GM19351 (cell line): Measurements from ENCODE around the gene ANXA8.

ENCODE experiments used
- ATAC-seq: cut with Tn5 transposase; IDR thresholded peaks from one replicate; pipeline ENCODE4 v1.9.1; 2021; ENCODE audit warnings: mild to moderate bottlenecking, moderate library complexity; ENCODE audit not compliant: unreplicated experiment

The ANXA8 gene

DNA sequence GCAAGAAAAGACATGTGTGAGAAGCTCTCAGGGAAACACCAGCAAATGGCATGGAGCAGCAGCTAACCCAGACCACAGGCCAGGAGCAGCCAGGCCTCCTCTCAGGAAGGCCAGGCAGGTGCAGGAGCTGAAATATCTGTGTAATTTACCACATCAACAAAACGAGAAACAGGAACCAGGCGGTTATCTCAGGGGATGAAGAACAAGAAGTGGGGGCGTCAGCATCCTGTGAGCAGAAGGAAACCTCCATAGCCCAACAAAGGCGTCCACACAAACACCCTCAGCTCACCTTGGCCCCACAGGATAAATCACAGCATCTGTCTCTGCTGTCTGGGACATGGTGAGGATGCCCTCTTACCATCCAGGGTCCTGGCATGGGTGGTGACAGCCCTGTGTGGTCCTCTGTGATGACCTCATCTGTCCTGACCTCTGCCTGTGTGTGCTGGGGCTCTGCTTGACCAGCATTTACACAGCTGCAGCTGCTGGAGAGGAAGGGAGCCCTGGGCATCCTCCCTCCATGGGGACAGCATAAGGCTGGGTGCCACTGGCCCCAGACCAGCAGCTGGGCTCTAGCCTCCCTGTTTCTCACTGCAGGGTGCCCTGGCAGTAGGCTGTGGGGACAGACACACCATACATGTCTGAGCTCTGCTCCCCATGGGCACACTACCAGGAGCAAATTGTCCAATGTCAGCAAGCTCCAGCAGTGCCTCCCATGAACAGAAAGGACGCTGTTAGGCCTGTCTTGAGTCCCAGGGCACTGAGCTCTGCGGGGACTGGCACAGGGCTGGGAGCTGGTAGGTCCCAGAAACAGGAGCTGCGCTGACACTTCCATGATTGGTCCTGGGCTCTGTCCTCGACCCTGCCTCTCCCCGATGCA, 34.6 kb downstream of the ANXA8 start:
- no peak for ATAC-seq

DNA sequence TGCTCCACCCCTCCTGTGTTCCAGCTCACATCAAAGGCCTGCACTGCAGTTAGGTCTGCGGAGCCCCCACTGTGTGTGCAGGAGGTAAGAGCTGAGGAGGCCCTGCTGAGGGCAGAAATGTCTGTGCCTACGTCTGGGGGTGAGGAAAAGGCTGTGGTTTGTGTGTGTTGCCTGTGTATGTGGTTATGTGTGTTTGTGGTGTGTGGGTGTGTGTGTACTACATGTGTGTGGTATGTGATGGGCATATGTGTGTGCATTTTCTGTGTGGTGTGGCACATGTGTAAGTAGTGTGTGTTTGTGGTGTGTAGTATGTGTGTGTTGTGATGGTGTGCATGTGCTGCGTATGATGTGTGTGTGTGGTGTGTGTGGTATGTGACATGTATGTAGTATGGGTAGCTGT, 36.2 kb downstream of the ANXA8 start:
- no peak for ATAC-seq

DNA sequence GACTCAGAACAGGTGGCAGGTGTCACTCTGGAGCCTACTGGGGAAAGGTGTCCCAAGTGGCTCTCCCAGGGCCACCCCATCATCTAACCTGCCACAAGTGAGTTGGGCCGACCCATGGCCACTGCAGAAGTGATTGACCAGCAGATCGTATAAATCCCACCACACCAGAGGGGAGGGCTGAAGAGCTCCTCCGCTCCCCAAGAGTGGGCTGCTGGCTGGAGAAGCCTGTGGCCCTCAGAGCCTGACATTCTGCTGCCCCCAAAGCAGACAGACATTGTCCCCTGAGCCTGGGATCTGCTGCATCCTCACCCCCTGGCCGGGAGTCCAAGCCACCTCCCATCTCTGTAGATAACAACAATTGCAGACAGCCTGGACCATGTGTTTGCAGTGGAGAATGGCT, 36.7 kb downstream of the ANXA8 start:
- no peak for ATAC-seq

DNA sequence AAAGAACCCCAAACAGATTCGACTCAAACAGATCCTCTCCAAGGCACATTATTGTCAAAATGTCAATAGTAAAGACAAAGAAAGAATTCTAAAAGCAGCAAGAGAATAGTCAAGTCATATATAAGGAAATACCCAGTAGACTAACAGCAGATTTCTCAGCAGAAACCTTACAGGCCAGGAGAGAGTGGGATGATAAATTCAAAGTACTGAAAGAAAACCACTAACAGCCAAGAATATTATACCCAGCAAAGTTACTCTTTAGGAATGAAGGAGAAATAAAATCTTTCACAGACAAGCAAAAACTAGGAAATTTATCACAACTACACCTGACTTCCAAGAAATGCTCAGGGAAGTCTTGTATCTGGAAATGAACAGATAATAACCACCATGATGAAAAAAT, 38.2 kb downstream of the ANXA8 start:
- ATAC-seq, result no peak

DNA sequence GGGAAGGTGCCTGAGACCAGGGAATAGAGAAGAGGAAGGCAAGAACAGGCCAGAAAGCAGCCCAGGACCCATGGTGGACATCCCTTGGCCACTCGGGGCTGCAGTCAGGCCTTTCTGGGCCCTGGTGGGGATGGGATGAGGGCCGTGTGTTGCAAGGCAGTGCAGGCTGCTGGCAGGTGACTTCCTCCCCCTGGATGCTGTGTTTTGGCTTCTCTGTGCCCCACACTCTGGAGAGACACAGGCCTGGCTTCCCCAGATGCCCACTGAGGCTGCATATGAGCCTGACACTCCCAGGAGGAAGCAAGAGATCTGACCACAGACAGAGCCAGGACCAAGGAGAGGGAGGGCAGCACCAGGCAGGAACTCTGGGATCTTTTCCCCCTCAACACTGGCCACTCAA, 39.9 kb downstream of the ANXA8 start:
- no peak for ATAC-seq

DNA sequence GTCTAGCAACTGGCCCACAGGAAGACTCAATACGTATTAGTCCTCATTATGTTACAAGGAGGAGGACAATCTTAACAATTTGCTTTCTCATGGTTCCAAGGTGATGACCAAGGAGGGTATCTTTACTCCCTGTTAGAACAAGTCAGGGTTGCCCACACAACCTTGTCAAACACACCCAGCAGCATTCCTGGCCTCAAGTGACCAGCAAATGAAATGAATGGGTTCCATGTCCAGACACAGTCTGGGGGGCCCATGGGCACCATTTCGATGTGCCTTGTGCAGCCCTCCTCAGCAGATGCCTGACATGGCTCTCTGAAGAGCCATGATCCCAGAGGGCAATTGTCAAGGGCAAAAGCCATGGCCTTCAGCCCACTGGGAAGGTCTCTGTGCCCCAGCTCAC, 40.8 kb downstream of the ANXA8 start:
- no peak for ATAC-seq

DNA sequence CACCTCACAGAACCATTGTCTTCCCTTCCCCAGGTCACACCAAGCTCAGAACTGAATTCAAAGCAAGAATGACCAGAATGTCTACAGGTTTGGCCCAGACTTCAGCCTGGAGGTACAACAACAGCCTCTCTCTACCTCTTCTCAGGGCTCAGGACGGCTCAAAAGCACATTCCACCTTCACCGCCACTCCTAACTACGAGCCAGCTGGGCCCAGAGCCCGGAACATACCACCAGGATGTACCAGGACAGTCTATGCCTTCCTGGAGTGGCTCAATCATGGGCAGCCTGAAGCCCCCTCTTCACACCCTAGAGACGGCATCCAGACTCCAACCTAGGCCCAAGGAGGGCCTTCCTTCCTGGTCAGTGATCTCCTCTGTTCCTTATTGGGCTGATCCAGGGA, 41.6 kb downstream of the ANXA8 start:
- no peak for ATAC-seq

DNA sequence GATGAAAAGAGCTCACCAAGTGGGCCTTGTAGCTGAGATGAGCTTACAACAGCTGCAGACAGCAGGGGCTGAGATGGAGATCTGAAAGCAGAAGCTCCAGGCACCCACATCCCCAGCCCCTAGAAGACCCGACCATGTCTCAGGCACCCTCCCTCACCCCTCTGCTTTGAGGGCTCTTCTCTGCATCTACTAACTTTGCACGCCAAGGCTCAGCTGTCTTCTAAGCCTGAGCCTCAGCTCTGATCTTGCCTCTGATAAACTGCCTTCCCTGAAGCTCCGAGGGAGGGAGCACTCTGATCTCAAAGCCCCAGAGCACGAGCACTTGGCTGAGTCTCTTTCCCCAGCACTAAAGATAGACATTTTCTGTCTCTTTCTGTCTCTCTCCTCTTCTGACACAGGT, 42.0 kb downstream of the ANXA8 start:
- ATAC-seq, result no peak

DNA sequence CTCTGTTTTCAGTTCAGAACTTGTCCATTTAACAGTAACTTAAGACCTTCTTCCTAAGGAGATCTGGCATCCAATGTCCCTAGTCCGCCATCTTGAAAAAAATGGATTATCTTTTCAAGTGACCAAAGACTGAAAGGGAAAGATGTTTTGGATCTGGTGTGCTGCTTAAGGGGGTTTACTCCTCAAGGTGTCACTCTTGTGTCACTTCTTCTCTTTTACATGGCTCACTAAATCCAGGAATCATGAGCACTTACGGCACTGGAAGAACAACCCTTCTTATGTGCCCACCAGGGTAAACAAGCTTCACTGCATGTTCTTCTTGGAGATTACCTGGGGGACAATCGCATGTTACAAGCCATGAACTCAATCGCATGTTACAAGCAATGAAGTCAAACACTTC, 43.7 kb downstream of the ANXA8 start:
- ATAC-seq, result no peak

DNA sequence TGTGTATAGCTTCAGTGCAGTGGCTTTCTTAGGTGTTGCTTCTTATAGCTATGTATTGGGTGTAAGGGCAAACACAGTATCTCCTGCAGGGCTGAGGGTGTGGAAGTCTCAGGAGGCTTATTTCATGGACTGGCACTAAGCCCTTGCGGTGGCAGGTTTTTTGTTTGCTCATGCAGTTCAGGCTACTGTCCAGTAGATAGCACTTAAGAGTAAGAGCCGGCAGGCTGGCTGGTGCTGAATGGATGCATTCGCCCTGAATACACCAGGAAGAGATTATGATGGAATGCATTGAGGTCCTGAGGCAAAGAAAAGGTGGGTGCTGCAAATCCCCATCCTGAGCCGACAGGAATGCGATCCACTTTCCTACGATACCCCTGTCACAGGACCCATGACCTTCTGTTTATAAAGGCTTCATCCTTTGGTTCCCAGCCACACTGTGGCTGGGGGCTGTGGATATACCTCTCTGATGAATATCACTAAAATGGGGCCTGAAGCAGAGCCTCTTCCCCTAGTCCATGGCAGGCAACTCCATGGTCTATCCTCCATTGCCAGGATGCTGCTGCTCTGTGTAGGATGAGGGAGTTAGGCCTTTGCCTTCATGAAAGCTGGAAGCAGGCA, 44.9 kb downstream of the ANXA8 start:
- ATAC-seq, result no peak

DNA sequence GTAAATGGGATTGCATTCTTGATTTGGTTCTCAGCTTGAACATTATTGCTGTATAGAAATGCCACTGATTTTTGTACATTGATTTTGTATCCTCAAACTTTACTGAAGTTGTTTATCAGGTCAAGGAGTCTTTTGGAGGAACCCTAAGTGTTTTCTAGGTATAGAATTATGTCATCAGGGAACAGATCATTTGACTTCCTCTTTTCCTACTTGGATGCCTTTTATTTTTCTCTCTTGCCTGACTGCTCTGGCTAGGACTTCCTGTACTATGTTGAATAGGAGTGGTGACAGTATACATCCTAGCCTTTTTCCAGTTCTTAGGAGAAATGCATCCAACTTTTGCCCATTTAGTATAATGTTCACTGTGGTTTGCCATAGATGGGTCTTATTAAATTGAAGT, 48.8 kb downstream of the ANXA8 start:
- ATAC-seq, result no peak

DNA sequence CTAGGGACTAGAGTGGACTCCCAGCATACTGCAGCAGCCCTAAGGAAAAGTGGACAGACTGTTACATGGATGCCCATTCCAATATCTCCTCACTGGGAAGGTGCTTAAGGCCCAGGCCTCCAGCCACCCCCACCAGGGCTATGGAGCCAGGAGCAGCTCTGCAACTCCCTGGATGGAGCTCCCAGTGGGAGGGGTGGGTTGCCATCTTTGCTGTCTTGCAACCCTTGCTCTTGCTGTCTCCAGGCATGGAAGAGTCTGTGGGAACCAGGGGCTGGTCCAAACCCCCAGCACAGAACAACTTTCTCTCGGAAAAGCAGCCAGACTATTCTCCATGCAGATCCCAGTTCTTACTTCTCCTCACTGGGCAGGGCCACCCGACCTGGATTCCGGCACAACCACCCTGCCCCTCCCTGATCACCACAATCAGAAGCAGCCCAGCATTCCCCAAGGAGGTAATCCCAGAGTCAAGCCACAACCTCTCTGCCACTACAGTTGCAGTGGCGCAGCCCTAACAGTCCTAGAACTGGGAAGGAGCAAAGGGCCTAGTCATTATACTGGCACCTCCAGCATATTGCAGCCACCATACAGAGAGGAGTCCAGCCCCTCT, 58.0 kb downstream of the ANXA8 start:
- ATAC-seq, result no peak

DNA sequence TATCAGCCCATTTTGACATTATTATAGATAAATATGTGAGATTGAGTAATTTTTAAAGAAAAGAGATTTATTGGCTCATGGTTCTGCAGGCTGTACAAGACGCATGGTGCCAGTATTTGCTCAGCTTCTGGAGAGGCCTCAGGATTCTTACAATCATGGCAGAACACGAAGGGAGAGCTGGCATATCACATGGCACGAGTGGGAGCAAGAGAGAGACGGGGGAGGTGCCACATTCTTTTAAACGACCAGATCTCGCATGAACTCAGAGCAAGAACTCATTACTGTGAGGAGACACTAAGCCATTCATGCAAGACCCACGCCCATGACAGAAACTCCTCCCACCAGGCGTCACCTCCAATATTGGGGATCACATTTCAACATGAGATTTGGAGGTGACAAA, 59.7 kb downstream of the ANXA8 start:
- no peak for ATAC-seq

DNA sequence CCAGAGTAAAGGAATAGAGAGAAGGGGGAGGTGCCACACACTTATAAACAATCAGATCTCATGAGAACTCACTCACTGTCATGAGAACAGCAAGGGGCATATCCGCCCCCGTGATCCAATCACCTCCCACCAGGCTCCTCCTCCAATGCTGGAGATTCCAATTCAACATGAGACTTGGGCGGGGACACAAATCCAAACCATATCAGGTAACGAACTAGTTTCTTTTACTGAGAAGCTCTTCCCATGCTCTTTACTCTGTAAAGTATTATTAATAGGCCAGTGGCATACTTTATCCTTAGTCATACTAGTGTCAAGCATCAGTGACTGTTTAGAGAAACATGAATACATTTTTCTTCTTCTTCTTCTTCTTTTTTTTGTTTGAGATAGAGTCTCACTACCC, 60.4 kb downstream of the ANXA8 start:
- ATAC-seq, result no peak

DNA sequence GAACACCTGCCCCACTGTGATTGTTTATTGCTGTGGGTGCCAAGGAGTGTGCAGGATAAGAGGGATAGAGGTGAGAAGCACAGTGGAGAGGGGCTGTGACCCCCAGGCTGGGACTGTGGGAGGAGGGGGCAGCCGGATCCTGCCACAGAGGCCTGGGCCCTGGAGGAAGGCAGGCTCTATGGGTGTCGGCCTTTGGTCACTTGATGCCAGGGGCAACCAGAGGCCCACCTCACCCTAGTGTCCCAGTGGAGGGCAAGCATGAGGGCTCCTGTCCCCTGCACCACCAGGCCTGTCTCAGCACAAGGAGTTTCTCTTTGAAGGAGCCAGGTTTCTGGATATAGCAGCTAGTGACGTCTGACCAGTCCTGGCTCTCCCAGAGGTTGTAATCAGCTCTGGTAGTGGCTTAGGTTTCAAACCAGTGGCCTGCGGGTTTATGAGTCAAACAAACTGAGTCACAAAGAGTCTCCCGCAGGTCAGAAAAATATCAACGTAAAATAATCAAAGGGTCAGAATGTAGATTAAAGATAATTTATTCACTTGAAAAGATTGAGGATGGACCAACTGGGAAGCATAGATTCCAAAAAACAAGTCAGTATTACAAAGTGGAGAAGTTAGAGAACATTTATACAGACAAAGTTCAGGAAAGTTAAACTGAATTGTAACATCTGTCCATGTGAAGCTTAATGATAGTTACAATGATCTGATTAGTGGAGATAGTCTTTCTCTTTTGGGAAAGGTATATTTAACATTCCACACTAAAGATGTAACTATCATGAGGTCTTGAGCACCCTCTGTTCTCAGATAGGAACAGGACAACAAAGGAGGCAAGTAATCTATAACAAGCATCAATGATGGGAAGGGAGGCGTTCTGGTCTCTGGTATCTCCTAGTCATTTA, 62.6 kb downstream of the ANXA8 start:
- no peak for ATAC-seq

DNA sequence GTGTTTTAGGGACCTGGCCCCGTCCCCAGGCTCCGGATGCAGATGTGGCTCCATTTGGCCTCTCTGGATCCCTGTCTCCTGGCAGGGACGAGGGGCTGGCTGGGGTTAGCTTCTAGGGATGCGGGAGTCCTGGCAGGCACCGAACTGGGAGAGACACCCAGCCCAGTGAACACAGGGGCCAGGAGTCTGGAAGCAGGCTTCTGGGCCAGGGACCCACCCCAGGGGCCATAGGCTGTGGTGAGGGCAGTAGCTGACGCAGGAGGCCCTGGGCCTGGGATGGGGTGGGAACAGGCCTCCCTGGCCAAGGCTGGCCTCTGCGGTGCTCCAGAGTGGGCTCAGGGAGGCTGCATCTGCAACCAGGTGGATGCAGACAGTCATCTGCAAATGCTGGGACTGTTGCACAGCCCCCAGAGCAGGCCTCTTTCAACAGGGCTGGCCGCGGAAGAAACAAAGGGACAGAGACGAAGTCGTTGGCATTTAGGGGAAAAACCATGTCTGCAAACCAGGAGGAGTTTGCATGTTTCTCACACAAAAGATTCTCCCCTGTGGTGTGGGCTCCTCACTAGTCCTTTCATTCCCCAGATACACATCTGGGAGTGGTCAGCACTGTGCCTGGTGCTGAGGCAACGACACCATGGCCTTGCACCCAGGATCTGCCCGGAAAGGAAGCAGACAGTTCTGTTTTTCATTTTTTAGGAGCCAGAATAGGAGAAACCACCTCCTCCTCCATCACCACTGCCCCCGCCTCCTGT, 63.4 kb downstream of the ANXA8 start:
- ATAC-seq, result no peak

DNA sequence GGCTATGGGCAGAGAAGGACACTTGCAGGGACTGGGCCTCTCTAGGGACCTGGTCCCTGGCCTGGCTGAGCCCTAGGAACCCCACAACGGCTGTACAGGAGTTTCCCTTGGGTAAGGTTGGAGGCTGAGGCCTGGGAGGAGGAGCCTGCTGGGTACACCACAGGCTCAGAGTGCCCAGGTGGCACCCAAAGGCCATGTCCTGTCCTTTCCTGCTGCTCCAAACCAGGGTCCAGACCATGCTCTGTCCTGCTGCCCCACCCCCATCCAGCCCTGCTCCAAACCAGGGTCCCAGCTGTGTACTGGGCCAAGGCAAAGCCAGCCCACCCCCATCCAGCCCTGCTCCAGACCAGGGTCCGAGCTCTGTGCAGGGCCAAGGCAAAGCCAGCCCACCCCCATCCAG, 64.5 kb downstream of the ANXA8 start:
- ATAC-seq, result no peak

DNA sequence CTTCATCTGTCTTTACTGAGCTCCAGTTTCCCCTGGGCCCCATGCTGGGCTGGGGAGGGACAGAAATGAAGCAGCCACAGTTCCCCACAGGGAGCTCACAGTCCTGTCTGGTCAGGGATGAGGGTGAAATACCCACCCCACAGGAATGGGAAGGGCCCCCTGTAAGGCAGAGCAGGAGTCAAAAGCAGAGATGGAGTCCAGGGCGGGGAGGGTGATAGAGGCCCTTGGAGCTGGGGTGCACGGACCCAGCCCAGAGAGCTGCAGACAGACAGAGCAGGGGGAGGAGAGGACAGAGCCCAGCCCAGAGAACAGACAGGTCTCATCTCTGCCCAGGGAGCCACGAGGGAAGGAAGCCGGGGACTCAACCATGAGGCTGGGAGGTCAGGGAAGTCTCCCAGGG, 64.9 kb downstream of the ANXA8 start:
- no peak for ATAC-seq

DNA sequence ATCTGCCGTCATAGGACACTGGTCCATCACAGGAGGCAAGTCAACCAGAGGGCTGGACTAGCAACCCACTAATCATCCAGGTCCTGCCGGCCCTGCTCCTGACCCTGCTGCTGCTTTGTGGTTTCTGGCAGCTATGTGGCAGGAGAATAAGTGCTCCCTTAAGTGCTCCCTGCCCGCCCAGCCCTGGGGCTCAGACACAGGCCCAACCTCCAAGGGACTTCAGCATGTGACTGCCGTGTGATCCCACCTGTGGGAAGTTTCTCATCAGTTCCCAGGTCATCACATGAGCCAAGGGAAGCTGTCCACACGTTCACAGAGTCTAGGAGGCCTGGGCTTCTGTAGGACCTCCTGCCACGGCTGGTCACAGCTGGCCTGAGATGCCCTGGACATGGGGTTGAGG, 65.6 kb downstream of the ANXA8 start:
- no peak for ATAC-seq
